NT2/D1 (cell line): ENCODE data around the gene AP2A2.

ENCODE experiments used
- SUZ12 ChIP-seq: IDR thresholded peaks from 2 replicates; pipeline ENCODE4 v1.6.1; 2011; ENCODE audit not compliant: insufficient read length, insufficient read depth; ENCODE audit errors: extremely low read depth
- ZNF274 ChIP-seq: IDR thresholded peaks from 2 replicates; pipeline ENCODE4 v1.6.1; 2011; ENCODE audit warnings: mild to moderate bottlenecking, low read depth, low read length

GRCh38 chr11:890794-891540 is 34.7 kb upstream of the AP2A2 start:
- TF ChIP-seq SUZ12 (no peak), ZNF274 (no peak)
